ENCODE data around the gene ECE1. TPM values are rescaled to one million over a fixed set of nuclear protein-coding genes. Genes with fewer than 3 reads are reported as not detected.

The ECE1 gene
- total RNA-seq, 1 donor from 2014 or later: 336 TPM

DNA sequence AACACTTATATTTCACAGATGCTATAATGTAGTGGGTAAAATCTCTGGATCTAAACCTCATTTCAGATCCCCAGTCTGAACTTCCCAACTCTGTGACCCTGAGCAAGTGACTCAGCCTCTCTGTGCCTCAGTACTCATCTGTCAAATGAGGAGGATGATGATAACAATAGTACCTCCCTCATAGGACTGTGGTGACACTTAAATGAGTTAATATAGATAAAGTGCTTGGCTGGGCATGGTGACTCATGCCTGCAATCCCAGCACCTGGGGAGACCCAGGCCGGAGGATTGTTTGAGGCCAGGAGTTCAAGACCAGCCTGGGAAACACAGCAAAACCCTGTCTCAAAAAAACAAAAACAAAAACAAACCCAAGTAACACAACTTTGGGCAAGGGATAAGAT is 4.7 kb upstream of the ECE1 start:
- Histone ChIP-seq H3K4me1 (peaks cover 16 to 37% of the 10 kb centered on the region in 2 donors), H3K27me3 (no peaks in the 10 kb centered on the region)
- intact Hi-C loops (cut with DNase I): no loop called here

DNA sequence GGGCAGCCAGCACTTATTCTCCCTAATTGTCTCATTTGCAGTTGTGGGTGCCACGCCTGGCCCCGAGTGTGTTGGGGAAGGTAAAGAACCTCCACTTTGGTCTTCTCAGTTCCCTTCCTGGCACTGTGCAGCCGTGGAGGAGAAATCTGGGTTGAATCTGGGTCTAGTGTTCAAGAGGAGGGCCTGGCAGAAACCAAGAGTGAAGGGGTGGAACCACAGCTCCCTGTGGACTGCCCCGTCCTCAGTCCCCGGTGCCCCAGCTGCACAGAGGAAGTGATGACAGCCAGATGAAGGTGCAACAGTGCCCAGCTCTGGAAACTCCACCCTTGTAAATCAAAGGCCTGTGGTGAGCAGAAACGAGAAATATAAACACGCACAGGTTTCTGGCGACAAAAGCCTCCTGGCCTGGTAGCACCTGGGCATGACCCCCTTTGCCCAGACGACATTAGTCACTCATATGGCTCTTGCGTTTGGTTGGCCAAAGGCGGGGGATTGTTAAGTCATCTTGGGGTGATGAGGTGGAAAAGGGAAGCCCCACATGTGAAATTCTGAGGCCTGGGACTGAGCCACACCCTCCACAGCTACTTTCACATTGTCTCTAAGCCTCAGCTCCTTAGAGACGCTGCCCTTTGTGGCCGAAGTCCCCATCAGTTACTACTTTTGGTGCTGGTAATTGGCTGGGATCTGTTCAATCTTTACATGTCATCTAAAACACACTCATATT is 4.2 kb upstream of the ECE1 start:
- Histone ChIP-seq H3K27me3 (no peaks in the 10 kb centered on the region), H3K9me3 (no peaks in the 10 kb centered on the region), H3K36me3 (no peaks in the 10 kb centered on the region), H3K27ac (peak overlapping the region; percentile 40 to 54), H3K4me3 (no peak overlapping the region), H3K4me1 (peaks cover 16 to 35% of the 10 kb centered on the region in 2 donors)
- TF ChIP-seq, protein P1, sequence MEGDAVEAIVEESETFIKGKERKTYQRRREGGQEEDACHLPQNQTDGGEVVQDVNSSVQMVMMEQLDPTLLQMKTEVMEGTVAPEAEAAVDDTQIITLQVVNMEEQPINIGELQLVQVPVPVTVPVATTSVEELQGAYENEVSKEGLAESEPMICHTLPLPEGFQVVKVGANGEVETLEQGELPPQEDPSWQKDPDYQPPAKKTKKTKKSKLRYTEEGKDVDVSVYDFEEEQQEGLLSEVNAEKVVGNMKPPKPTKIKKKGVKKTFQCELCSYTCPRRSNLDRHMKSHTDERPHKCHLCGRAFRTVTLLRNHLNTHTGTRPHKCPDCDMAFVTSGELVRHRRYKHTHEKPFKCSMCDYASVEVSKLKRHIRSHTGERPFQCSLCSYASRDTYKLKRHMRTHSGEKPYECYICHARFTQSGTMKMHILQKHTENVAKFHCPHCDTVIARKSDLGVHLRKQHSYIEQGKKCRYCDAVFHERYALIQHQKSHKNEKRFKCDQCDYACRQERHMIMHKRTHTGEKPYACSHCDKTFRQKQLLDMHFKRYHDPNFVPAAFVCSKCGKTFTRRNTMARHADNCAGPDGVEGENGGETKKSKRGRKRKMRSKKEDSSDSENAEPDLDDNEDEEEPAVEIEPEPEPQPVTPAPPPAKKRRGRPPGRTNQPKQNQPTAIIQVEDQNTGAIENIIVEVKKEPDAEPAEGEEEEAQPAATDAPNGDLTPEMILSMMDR (IDR thresholded peaks at IDR 0.05): no peak
- no peak for DNase-seq (ENCODE audit: low spot score in 2 of 2)
- intact Hi-C loops (cut with DNase I): no loop called here

More for the DNA sequence above, 4.7 kb upstream of the ECE1 start:
- no peak for DNase-seq (ENCODE audit: low spot score in 2 of 2)
- H3K36me3 ChIP-seq: no peaks in the 10 kb centered on the region
- H3K9me3 ChIP-seq: no peaks in the 10 kb centered on the region
- TF ChIP-seq, protein P1 (IDR thresholded peaks at IDR 0.05): no peak
- H3K4me3 ChIP-seq: no peak overlapping the region
- peak overlapping the region; percentile 2 to 54 for H3K27ac ChIP-seq

DNA sequence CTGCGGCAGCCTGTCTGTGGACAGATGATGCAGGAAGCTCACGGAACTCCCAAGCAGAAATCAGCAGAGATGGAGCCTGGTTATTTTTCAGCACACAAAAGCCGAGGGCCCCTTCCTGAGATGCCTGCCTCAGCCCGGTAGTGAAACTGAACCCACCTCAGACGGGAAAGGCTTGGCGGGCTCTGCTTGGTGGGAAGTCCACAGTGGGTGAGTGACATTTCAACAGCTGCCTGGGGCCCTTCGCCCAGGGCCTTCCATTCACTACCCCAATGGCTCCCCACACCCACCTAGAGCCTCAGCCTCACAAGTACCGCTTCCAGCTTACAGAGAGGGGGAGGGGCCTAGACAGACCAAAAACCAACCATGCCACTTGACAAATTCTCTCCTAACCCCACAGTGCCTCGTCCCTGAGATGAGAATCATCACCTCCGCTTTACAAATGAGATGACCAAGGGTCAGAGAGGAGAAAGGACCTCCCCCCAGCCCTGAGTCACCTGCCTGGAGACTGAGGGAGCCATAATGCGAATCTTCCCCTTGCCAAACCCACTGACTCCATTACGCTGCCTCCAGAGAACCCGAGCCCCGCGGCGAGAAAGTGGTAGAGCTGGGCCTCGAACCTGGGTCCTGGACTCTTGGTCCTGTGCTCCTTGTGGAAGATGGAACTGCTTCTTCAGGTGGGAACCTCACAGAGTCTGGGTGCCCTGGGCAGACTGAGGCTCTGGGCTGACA is 3.4 kb upstream of the ECE1 start:
- intact Hi-C loops (cut with DNase I): no loop called here
- TF ChIP-seq, protein P1 (IDR thresholded peaks at IDR 0.05): no peak
- peak overlapping the region; percentile 40 to 54 for H3K27ac ChIP-seq
- no peak overlapping the region for H3K4me3 ChIP-seq
- no peaks in the 10 kb centered on the region for H3K36me3 ChIP-seq
- peaks cover 16 to 42% of the 10 kb centered on the region in 2 donors for H3K4me1 ChIP-seq
- DNase-seq (ENCODE audit: low spot score in 2 of 2): no peak
- no peaks in the 10 kb centered on the region for H3K27me3 ChIP-seq
- H3K9me3 ChIP-seq: no peaks in the 10 kb centered on the region

DNA sequence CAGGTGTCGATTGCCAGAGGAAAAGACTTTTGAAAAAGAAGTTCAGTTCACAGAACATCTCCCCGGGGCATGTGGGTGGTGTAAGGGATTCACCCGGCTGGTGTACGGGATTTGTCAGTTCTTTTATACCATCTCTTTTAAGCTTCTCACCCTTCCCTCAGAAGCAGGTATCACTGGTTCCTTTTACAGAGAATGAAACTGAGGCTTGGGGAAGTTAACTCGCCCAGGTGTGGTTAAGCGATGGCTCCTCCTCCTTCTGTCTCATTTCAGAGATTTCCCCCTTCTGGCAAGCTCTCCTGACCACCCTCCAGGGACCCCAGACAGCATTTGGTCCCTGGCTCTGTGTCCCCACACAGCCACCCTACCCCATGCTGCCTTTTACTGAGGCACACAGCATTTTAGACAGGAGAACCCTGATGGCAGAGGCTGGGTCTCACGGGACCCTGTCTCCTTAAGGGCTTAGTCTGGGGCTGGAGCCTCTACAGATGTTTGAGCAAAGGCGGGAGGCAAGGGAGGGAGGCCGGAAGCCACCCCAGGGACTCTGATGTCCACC is 2.8 kb upstream of the ECE1 start:
- TF ChIP-seq, protein P1 (IDR thresholded peaks at IDR 0.05): no peak
- Histone ChIP-seq H3K36me3 (no peaks in the 10 kb centered on the region), H3K4me1 (peaks cover 16 to 44% of the 10 kb centered on the region in 2 donors), H3K27ac (peak overlapping the region; percentile 40 to 54), H3K27me3 (no peaks in the 10 kb centered on the region), H3K9me3 (no peaks in the 10 kb centered on the region), H3K4me3 (no peak overlapping the region)
- no peak for DNase-seq (ENCODE audit: low spot score in 2 of 2)
- intact Hi-C loops (cut with DNase I): no loop called here

DNA sequence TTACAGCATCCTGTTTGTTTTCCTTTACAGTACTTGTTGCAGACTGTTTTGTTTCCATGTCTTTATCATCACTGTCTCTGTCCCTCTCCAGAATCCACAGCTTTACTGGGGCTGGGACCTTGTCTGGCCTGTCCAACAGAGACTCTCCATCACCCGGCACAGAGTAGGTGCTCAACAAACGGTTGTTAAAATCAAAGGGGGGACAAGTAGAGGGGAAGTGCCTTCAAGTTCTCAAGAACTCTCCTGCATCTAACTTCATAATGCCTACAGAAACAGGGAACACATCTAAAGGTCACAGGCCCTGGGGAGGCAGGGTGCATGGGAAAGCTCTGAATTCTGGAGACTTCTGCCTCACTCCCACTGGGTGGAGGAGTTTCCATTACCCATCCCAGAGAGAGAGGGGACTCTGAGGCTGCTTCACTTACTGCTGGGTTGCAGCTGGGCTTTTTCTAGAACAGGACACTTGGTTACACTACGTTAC is 2.3 kb upstream of the ECE1 start:
- Histone ChIP-seq H3K9me3 (no peaks in the 10 kb centered on the region), H3K4me1 (peaks cover 16 to 44% of the 10 kb centered on the region in 2 donors), H3K27me3 (no peaks in the 10 kb centered on the region), H3K27ac (peak overlapping the region; percentile 40 to 54), H3K4me3 (no peak overlapping the region), H3K36me3 (no peaks in the 10 kb centered on the region)
- intact Hi-C loops (cut with DNase I): no loop called here
- no peak for DNase-seq (ENCODE audit: low spot score in 2 of 2)
- TF ChIP-seq, protein P1 (IDR thresholded peaks at IDR 0.05): no peak
